NCI-H446 (cell line): ENCODE results near the gene GPR18.
"Not testable (repeated sequence)": the region's sequence is repeated elsewhere in the genome, so short reads cannot be mapped to it uniquely, and the experiment has no call there.

Experiments used
- DNase-seq, 2 experiments: peaks; one replicate each; lab custom pipeline; 2025; lab: John Stamatoyannopoulos, UW

Gene GPR18

GRCh38 chr13:99266827-99267226 lies 8.6 kb upstream of the GPR18 start:
- DNase-seq = no peak

GRCh38 chr13:99265821-99266426 lies 7.7 kb upstream of the GPR18 start:
- peak in 1 of 2 experiments; percentile 39 for DNase-seq

- DNase-seq = no peak
Measured at GRCh38 chr13:99265162-99265800, 7.1 kb upstream of the GPR18 start.

GRCh38 chr13:99264051-99264450 lies 5.9 kb upstream of the GPR18 start:
- DNase-seq = no peak

- DNase-seq = no peak
Measured at GRCh38 chr13:99263126-99263785, 5.1 kb upstream of the GPR18 start.

GRCh38 chr13:99261059-99261458 lies 2.9 kb upstream of the GPR18 start:
- no peak for DNase-seq

GRCh38 chr13:99260216-99260615 lies 2.0 kb upstream of the GPR18 start:
- no peak for DNase-seq

GRCh38 chr13:99258946-99259345 lies 767 bp upstream of the GPR18 start:
- DNase-seq = no peak

- no peak for DNase-seq
Measured at GRCh38 chr13:99257291-99257690, 888 bp downstream of the GPR18 start.

GRCh38 chr13:99256709-99257108 lies 1.5 kb downstream of the GPR18 start:
- no peak for DNase-seq

GRCh38 chr13:99256283-99256682 lies 1.9 kb downstream of the GPR18 start:
- no peak for DNase-seq

GRCh38 chr13:99255271-99255670 lies 2.9 kb downstream of the GPR18 start:
- no peak for DNase-seq

GRCh38 chr13:99254830-99255229 lies 3.3 kb downstream of the GPR18 start:
- DNase-seq = no peak

- no peak for DNase-seq
Measured at GRCh38 chr13:99251921-99252320, 6.3 kb downstream of the GPR18 start.

- no peak for DNase-seq
Measured at GRCh38 chr13:99250982-99251825, 7.0 kb downstream of the GPR18 start.

- not testable (repeated sequence) for DNase-seq
Measured at GRCh38 chr13:99249606-99250005, 8.6 kb downstream of the GPR18 start.

- not testable (repeated sequence) for DNase-seq
Measured at GRCh38 chr13:99249178-99249577, 9.0 kb downstream of the GPR18 start.

- no peak for DNase-seq
Measured at GRCh38 chr13:99246100-99246499, 12.1 kb downstream of the GPR18 start.

GRCh38 chr13:99237981-99238662 lies 20.1 kb downstream of the GPR18 start:
- DNase-seq = no peak

- no peak for DNase-seq
Measured at GRCh38 chr13:99231721-99232120, 26.5 kb downstream of the GPR18 start.

GRCh38 chr13:99230991-99231390 lies 27.2 kb downstream of the GPR18 start:
- DNase-seq = no peak

- not testable (repeated sequence) for DNase-seq
Measured at GRCh38 chr13:99230588-99230987, 27.6 kb downstream of the GPR18 start.
